Thymus (tissue), 11 donors: ENCODE results near the gene CD248. TPM values are rescaled to one million over a fixed set of nuclear protein-coding genes. Genes with fewer than 3 reads are reported as not detected.

Experiments used
- DNase-seq, 9 donors: peaks; one replicate each; pipeline ENCODE4 v3.0.0-alpha.2; 2013; ENCODE audit warnings: low spot score in 9 of 9, low read depth in 6 of 9, missing footprints in 1 of 9
- H3K27ac ChIP-seq, 2 donors: one replicate each; pipeline ENCODE4 v1.5.1; 2013; ENCODE audit warnings: control low read depth in 1 of 2, low read depth in 1 of 2, low read length in 1 of 2, mild to moderate bottlenecking in 1 of 2, moderate library complexity in 1 of 2
- H3K27me3 ChIP-seq, 2 donors: one replicate each; pipeline ENCODE4 v1.5.1; 2013; ENCODE audit warnings: low read length in 1 of 2; ENCODE audit not compliant: control insufficient read depth in 2 of 2, insufficient read depth in 1 of 2
- H3K36me3 ChIP-seq, 2 donors: one replicate each; pipeline ENCODE4 v1.5.1; 2013; ENCODE audit warnings: low read length in 1 of 2, mild to moderate bottlenecking in 1 of 2, moderate library complexity in 1 of 2; ENCODE audit not compliant: control insufficient read depth in 2 of 2, insufficient read depth in 2 of 2
- H3K4me1 ChIP-seq, 2 donors: one replicate each; pipeline ENCODE4 v1.5.1; 2013; ENCODE audit warnings: low read length in 2 of 2; ENCODE audit not compliant: control insufficient read depth in 2 of 2, insufficient read depth in 2 of 2
- H3K4me3 ChIP-seq, 2 donors: one replicate each; pipeline ENCODE4 v1.5.1; 2013; ENCODE audit warnings: low read length in 2 of 2, control low read depth in 1 of 2, mild to moderate bottlenecking in 1 of 2
- H3K9me3 ChIP-seq, 2 donors: one replicate each; pipeline ENCODE4 v1.5.1; 2013; ENCODE audit warnings: low read length in 1 of 2, mild to moderate bottlenecking in 1 of 2; ENCODE audit not compliant: control insufficient read depth in 2 of 2, insufficient read depth in 1 of 2
- WGBS: extraction: QIAGEN DNeasy Blood & Tissue Kit; methylation state at CpG from one replicate; pipeline ENCODE4 v1.1.7; 2013; 5-methylcytosine and 5-hydroxymethylcytosine counted together
- polyA plus RNA-seq: library from polyadenylated mRNA; stranded (reverse); fragments of 200-250 nt; gene quantifications from one replicate; pipeline ENCODE4 v1.2.3, GENCODE V29; 2013
- total RNA-seq: library from RNA; stranded (reverse); fragments of 120-200 nt; gene quantifications from one replicate; pipeline ENCODE4 v1.2.4, GENCODE V29; 2013
- donor health status: healthy.

CD248 gene
- total and polyA plus RNA-seq, 2 donors: 3.0 to 7.7 TPM

DNA sequence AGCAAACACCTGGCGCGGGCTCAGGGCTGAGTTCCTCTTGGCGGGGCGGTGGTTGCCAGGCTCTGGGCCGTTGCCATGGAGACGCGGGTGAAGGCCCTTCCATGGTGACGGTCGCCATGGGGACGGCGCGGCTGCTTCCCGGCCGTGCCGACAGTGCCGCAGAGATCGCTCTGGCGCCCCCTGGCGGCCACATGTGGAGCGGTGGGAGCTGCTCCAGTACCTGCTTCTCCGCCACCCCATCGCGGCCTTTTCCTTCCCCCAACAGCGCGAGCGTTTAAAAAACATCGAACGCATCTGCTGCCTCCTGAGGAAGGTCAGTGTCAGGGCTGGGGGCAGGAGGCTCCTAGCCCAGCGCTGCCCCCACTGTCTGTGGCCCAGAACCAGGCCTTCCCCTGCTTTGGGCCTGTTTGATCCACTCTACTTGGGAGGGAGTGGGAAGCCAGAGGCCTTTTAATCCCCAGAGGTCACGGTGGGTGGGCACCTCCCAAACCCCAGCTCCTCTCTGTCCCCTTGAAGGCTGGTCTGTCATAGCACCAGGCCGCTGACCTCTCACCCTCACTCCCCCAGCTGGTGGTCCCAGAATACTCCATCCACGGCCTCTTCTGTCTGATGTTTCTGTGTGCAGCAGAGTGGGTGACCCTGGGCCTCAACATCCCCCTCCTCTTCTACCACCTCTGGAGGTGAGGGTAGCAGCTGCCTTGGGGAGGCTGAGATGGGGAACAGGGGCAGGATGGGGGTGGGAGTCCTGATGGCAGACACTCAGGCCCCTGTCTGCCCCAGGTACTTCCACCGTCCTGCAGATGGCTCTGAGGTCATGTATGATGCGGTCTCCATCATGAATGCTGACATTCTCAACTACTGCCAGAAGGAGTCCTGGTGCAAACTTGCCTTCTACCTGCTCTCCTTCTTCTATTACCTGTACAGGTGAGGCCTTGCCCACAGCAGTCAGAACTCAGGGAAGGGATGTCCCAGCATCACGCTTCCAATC, 34.1 kb downstream of the CD248 start:
- H3K4me3 ChIP-seq: peak overlapping the region in 1 of 2 donors; percentile 24
- no peaks in the 10 kb centered on the region for H3K9me3 ChIP-seq
- peaks cover 24 to 25% of the 10 kb centered on the region in 2 donors for H3K36me3 ChIP-seq
- H3K27ac ChIP-seq: peak overlapping the region; percentile 16 to 70
- H3K4me1 ChIP-seq: peaks cover 28 to 52% of the 10 kb centered on the region in 2 donors
- DNase-seq: peak; percentile 94 to 100 (median 99)
- peaks cover 0 to 9% of the 10 kb centered on the region in 2 donors for H3K27me3 ChIP-seq
- 17% methylated on average over 35 of the region's 35 CpGs for WGBS

DNA sequence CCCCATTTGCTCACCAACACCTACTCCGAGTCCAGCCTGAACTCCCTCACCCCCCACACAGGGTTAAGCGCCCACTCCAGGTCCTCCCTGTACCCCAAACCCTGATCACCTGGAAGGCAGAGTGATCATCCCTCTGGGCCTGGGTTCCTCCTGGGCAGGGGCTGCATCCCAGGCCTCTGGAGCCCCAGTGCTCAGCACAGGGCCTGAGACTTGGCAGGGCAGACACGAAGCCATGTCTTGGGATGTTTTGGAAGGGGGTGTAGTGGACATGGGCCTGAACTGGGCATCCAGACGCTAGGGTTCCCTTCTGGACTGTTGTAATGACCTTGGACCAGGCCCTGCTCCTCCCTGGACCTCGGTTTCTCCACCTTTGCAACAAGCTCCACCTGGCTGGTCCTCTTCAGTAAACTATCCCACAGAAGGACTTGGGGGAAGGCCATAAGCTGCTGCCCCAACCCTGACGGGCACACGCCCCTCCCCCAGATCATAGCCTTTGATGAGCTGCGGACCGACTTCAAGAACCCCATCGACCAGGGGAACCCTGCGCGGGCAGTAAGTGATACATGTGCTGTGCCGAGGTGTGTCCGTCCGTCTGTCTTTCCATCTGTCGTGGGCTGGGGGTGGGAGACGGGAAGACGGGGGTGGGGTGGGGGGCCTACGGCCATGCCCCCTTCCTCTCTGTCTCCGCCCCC, 34.9 kb downstream of the CD248 start:
- H3K27me3 ChIP-seq: peaks cover 0 to 11% of the 10 kb centered on the region in 2 donors
- H3K4me3 ChIP-seq: peak overlapping the region in 1 of 2 donors; percentile 24
- no peaks in the 10 kb centered on the region for H3K9me3 ChIP-seq
- peak overlapping the region; percentile 3 to 5 for H3K27ac ChIP-seq
- no peak for DNase-seq
- 28% methylated on average over 20 of the region's 20 CpGs for WGBS
- H3K4me1 ChIP-seq: peaks cover 33 to 56% of the 10 kb centered on the region in 2 donors
- peaks cover 23 to 24% of the 10 kb centered on the region in 2 donors for H3K36me3 ChIP-seq

DNA sequence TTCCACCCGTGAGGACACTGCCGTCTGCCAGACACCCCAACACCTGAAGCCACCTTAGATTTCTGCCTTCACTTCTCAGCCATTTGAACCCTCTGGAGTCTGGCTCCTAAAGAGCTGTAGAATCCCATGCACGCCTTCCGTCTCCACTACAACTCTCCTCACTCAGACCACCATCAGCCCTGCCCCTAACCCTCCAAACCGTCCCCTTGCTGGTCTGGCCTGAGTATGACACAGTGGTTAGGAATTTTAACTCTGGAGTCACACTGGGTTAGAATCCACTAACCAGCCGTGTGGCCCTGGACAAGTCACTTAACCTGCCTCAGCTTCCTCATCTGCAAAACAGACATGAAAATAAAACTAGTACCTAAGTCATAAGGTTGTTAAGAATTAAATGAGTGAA, 35.8 kb downstream of the CD248 start:
- 97% methylated on average over 6 of the region's 6 CpGs for WGBS

DNA sequence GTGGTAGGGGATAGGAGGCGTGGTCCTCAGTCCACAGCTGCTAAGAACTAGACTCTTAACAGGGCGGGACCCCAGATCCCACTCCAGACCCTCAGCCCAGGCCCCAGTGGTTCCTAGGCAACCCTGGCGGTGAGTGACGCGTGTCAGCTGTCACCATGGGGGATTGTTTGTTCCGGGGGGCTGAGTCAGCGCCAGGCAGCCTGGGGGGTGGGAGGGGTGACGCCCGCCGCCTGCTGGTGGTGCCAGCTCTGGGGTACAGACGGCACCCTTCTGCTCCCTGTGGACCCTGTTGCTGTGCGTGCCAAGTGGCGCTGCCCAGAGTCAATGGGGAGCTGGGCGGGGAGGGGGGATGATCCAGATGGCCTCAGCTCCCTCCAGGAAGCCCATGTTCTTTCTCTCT, 36.4 kb downstream of the CD248 start:
- Histone ChIP-seq H3K9me3 (no peaks in the 10 kb centered on the region), H3K27me3 (peaks cover 0 to 11% of the 10 kb centered on the region in 2 donors), H3K4me3 (no peak overlapping the region), H3K27ac (no peak overlapping the region), H3K4me1 (peaks cover 43 to 70% of the 10 kb centered on the region in 2 donors), H3K36me3 (peaks cover 26 to 33% of the 10 kb centered on the region in 2 donors)
- no peak for DNase-seq
- 96% methylated on average over 14 of the region's 14 CpGs for WGBS

More for the DNA sequence above, 35.8 kb downstream of the CD248 start:
- Histone ChIP-seq H3K9me3 (no peaks in the 10 kb centered on the region), H3K4me1 (peaks cover 39 to 64% of the 10 kb centered on the region in 2 donors), H3K27me3 (peaks cover 0 to 11% of the 10 kb centered on the region in 2 donors), H3K27ac (peak overlapping the region in 1 of 2 donors; percentile 46), H3K36me3 (peaks cover 25 to 27% of the 10 kb centered on the region in 2 donors), H3K4me3 (no peak overlapping the region)
- DNase-seq: no peak

DNA sequence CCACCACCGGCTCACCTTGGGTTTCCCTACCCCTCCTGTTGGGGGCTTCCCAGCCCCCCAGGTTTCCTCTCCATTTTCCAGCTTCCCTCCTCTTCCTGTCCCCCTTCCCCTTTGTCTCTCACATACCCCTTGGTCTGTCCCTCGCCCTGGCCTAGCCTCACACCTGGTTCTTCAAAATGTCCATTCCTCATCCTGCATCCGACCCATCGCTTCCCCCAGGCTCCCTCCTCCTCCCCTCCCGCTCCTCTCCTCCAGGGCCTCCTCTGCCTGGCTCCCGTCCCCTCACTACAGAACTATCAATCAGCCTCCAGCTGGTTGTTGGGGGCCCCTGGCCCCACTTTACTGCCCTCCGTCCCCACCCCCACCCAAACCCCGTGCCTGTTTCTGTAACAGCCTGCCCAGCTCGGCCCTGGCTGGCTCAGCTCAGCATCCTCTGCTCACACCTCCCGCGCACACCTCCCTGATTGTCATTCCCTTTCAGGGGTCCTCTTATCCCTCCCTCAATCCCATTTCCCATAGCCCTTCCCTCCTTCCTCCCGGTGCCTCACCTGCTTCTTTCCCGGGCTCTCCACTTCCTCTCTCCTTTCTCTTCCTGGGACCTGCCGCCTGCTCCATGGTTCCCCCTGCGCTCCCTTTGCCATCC, 37.6 kb downstream of the CD248 start:
- WGBS: 86% methylated on average over 15 of the region's 15 CpGs
- H3K9me3 ChIP-seq: no peaks in the 10 kb centered on the region
- peaks cover 27 to 35% of the 10 kb centered on the region in 2 donors for H3K36me3 ChIP-seq
- no peak overlapping the region for H3K4me3 ChIP-seq
- peaks cover 53 to 82% of the 10 kb centered on the region in 2 donors for H3K4me1 ChIP-seq
- no peak overlapping the region for H3K27ac ChIP-seq
- peaks cover 0 to 11% of the 10 kb centered on the region in 2 donors for H3K27me3 ChIP-seq
- DNase-seq: no peak

DNA sequence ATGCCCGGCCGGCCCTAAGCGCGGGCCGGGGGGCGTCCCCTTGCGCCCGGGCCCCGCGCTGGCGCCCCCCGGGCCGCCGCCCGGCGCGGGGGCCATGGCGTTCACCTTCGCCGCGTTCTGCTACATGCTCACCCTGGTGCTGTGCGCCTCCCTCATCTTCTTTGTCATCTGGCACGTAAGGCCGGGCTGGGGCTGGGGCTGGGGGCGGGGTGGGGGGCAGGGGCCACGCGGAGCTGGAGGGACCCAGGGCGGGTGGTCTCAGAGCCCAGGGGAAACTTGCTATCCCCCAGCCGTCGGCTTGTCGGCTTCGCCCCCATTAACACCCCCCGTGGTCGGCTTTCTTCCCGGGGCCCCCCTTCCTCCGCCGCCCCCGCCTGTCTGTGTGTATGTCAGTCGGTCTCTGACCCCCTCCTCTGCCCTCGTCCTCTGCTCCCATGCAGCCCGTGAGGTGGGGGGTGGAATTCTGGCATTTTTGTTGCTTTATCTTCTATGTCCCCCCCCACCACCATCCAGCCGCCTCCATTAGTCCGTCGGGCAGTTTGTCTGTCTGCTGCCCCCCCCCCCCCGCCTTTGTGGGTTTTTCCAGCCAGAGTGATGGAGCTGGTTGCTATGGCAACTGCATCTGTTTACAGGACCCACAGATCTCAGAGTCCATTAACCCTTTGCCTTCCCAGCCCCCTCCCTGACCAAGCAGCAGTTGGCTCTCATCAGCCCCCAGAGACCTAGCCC, 38.3 kb downstream of the CD248 start:
- H3K27me3 ChIP-seq: peaks cover 0 to 11% of the 10 kb centered on the region in 2 donors
- peak overlapping the region; percentile 34 to 59 for H3K4me3 ChIP-seq
- no peaks in the 10 kb centered on the region for H3K9me3 ChIP-seq
- H3K4me1 ChIP-seq: peaks cover 55 to 89% of the 10 kb centered on the region in 2 donors
- H3K27ac ChIP-seq: no peak overlapping the region
- DNase-seq: no peak
- WGBS: 3% methylated on average over 45 of the region's 45 CpGs
- peaks cover 31 to 38% of the 10 kb centered on the region in 2 donors for H3K36me3 ChIP-seq

DNA sequence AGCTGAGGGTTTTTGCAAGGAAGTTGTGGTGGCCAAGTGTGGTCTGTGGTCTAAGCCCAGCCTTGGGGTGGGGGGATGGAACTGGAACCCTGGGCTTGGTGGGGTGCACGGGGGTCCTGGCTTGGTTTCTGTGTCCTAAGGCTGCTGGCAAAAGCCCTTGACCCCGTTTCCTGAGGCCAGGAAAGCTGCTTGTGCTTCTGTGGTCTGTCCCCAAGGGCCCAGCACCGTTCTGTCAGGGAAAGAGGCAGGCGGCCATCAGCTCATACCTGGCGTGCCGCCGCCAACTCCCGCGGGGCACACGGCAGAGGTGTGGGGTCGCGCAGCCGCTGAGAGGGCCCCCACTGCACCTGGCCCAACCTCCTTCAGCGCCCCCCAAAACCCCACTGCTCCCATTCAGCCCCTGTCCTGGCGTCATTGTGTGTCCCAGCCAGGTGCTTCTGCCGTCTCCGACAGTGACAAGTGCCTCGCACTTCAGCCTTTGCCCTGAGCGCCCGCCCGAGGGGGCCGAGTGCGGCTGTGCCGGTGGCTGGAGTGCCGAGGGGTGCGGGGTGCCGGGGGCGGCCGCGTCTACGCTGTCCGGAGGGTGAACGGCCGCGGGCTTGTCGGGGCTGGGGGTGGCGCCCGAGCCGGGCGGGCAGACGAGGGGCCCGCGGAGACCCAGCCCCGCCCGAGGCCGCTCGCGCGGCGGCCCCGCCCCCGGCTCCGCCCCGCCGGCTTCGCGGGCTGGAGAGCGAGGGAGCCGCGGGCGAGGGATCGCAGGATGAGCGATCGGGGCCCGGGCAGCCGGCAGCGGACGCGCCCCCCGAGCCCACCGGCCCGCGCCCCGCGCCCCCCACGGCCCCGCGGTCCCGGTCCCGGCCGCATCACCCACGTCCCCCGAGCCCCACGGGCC, 39.1 kb downstream of the CD248 start, which contains the start of gene CNIH2:
Gene CNIH2, plus strand, starts transcription at position 705 of the 892 bp plus-strand sequence. CDS start 282 bp downstream, outside the sequence.
- H3K27ac ChIP-seq: peak within 1 kb of the TSS; percentile 36 to 47
- 2% methylated on average over 84 of the region's 84 CpGs for WGBS
- DNase-seq: peak in 2 of 9 donors; percentile 34 to 69

More for the DNA sequence above, 39.1 kb downstream of the CD248 start, which contains the start of gene CNIH2:
- Histone ChIP-seq H3K36me3 (peaks cover 39 to 41% of the 10 kb centered on the region in 2 donors), H3K27me3 (peaks cover 0 to 11% of the 10 kb centered on the region in 2 donors), H3K9me3 (no peaks in the 10 kb centered on the region), H3K4me1 (peaks cover 52 to 90% of the 10 kb centered on the region in 2 donors), H3K4me3 (peak within 1 kb of the TSS; percentile 34 to 59)
